HG03378 (cell line): Measurements from ENCODE around the gene NEK6.

Source experiments
- ATAC-seq: cut with Tn5 transposase; IDR thresholded peaks from one replicate; pipeline ENCODE4 v1.9.1; 2021; ENCODE audit warnings: mild to moderate bottlenecking, moderate library complexity; ENCODE audit not compliant: unreplicated experiment

NEK6 gene

GRCh38 chr9:124368692-124369091 lies 110.9 kb downstream of the NEK6 start:
- ATAC-seq: no peak

DNA sequence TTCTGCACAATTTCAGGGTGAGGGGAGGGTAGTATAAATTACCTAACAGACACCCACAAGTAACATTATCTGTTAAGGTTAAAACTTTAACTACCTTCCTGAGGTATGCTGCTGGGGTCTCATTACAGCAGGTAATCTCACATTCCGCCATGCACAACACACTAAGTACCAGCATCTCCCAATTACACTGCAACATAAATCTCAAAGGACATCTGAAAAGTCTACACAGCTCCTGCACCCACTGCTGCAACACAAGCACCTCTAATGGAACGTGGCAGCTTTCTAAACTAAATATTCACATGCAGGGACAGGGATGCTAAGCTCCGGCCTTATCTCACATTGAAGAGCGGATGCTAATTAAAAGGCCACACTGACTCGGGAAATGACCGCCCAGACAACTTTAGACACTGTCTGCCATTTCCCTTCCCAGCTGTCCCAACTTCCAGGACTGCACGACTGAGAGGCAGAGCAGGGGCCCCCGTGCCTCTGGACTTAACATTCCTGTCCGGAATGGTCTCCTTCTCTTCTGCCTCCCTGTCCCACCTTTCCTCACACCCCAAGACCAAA lies 111.6 kb downstream of the NEK6 start:
- ATAC-seq: no peak

DNA sequence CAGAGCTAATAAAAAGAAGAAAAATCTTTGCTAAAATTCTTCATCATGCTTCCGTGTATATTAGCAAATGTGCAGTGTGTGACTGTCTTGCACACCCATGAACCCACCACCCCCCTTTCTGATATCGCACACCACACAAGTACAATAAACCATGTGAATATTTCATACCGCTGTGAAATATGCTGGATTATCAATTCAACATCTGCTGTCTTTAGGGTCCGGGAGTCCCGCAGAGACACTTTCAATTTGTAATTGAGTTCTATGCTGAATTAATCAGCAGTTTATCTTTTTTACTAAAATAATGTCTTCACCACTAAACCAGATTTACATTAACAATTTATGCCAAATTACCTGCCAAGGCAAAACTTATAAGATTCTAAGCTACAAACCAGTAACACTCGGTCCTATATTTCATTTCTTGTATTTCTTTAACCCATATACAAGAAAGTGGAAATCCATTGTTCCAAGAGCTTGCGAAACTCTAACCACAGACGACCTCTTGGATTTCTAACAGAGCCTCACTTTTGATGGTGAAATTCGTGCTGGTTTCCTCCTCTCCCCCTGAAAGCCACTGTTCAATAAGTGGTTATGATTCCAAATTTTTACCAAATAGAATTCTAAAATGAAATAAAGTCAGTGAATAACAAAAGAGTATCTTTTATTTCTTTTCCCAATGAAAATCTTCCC lies 113.3 kb downstream of the NEK6 start:
- no peak for ATAC-seq

GRCh38 chr9:124372038-124372437 lies 114.3 kb downstream of the NEK6 start:
- no peak for ATAC-seq

GRCh38 chr9:124373386-124373785 lies 115.6 kb downstream of the NEK6 start:
- ATAC-seq: no peak

- ATAC-seq: no peak
Measured at GRCh38 chr9:124373851-124374250, 116.1 kb downstream of the NEK6 start.

DNA sequence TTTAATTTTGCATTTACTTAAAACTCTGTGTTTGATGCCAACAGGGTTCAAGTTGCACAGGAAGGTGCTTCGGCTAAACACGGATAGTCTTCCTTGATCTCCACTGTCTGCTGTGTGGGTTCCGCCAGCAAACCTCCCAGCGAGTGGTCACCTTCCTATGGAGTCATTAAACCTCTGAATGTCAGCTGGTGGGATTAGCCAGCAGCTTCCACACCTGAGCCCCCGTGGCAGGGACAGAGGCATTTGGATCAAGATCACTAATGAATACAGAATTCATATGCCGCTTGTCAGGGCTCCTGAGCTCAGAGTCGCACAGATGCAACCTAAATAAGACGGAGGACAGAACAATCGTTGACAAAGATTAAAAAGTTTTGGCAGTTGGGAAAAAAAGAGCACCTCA lies 118.0 kb downstream of the NEK6 start:
- ATAC-seq: no peak

DNA sequence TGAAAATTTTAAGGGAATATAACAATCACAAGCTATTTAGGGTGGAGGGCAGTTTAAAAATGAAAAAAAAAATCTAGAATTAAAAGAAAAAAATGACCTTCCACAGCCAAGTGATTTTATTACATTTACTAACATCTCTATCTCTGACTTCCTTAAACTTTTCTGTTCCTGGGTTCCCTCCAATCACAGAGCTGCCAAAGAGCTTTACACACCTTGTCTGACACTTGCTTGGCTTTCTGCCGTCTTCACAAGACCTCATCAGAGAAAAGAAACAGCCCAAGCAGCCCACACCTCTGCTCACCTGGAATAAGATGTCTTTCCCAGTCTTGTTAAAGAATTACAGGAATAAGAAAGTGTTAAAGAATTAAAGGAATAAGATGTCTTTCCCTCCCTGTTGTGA lies 118.6 kb downstream of the NEK6 start:
- ATAC-seq: no peak

DNA sequence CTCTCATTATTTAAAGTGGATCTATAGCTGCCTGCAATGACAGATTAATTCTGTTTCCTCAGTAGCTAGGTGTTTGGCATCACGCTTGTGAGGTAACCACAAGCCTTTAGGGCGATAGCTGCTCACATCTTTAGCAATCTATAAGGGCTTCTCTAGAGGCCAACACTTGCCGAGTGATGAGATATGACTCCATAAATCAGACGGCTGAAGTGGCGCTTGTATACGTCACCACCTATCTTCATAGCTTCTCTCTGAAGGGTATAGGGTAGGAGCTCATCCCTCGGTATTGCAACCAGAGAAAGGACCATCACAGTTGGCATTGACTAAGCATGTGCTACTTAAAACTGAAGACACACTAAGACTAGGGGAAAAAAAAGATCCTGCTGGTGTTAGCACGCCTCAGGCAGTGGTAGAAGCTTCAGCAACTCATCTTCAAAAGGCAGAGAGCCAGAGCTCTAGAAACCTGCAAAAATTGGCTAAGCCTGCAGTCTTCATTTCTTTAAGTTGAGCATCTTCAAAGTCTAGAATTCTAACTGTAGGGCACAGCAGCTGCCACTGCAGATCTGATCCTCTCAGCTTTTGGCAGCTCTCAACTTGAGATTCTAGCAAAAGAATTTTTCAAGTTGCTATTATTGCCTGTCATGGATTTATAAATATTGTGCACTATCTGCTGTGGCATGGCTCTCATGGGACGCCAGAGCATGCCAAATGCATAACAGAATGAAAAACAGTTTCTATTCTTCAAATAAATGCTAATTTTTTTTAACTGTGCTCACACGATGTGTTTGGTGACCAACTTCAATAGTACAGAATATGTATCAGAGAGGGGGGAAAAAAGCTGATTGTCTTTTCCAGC lies 120.0 kb downstream of the NEK6 start:
- no peak for ATAC-seq

GRCh38 chr9:124381170-124381945 lies 123.6 kb downstream of the NEK6 start:
- ATAC-seq: no peak

DNA sequence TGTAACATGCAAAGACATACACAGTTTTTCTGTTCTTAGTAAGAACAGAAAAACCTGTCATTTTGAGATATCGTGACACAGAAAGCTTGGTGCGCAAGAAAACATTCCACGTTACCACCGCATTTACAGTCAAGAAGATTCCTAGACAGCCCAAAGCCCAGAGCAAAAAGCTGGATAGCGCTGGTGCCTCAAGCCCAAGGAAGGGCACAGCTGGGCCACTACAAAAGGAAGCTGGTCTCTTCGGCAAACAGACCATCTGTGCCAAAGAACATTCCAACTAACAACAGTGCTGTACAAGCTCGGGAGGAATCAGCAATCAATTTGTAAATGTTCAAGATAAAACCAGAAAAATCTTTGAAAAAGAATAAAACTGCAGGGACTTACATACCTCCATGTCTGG lies 126.5 kb downstream of the NEK6 start:
- no peak for ATAC-seq

- no peak for ATAC-seq
Measured at GRCh38 chr9:124384846-124385245, 127.1 kb downstream of the NEK6 start.

GRCh38 chr9:124385623-124386022 lies 127.9 kb downstream of the NEK6 start:
- ATAC-seq: no peak

GRCh38 chr9:124386201-124386600 lies 128.5 kb downstream of the NEK6 start:
- ATAC-seq: no peak

DNA sequence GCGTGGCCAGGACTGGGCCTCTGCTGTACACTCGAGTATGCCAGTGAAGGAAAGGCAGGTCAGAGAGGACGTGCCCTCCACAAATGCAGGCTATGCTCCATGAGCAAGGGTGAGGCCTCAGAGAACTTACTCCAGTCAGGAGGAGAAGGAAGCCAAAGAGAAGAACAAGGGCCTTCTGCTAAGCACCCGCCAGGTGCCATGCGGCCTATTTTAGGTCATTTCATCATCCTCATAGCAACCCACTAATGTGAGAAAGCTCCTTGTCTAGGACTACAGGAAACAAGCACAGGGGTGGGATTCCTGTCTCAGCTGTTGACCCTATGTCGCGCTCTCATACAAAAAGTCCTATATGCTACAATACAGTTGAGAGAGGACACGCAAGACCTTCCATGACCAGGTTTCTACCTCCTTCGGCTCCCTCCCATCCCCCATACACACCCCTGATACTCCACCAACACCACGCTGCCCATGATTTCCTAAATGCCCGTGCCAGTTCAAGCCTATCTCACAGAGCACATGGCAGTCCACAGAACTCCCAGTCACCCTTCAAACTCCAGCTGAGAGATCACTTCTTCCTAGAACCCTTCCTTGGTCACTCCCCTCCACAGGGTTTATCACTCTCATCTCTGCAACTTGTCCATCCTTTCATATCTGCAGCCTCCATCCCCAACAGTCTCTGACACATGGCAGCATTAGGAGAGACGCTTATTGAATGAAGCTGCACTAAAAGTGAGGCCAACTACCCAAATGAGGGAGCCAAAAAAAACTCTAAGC lies 130.7 kb downstream of the NEK6 start:
- no peak for ATAC-seq

- ATAC-seq: no peak
Measured at GRCh38 chr9:124389146-124389939, 131.6 kb downstream of the NEK6 start.

- ATAC-seq: no peak
Measured at GRCh38 chr9:124390794-124391658, 133.3 kb downstream of the NEK6 start.

DNA sequence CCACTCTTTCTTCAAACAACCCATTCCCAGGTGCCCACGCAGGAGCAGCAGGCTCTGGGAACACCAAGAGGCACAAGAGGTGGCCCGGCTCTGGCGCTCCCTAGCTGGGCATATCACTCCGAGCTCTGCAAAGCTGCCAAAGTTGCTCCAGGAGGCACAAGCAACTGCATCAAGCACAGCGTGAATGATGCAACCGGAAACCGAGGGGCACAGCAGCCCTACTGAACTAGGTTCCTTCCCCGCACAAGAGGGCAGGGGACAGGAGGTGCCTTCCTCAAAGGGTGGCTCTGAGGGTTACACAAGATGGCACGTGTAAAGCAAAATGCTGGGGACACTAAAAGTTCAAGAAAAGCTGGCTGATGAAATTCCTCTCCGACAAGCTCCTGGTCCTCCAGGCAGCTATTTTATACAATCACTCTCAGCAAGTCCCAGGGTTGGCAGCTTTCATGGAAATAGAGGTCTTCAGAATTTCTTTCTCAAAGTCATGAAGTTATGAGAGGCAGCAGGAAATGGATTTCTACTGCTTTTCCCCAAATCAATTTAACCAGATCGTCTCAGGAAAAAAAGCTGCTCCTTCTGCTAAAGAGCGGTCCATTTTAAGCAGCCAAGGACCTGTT lies 134.6 kb downstream of the NEK6 start:
- no peak for ATAC-seq
